BJ (cell line): Measurements from ENCODE around the gene CUL1. TPM values are rescaled to one million over a fixed set of nuclear protein-coding genes. Genes with fewer than 3 reads are reported as not detected.

Experiments used
- CTCF ChIA-PET: fragments of 350-600 bp; formaldehyde crosslinking; extraction: SDS; loops from one replicate; lab custom pipeline; 2021; ENCODE audit warnings: antibody characterized with exemption, inconsistent platforms; lab: Yijun Ruan, JAX
- POLR2A ChIA-PET: fragments of 300-600 bp; sonication (Branson Sonifier 250); formaldehyde crosslinking; extraction: SDS; loops from one replicate; lab custom pipeline; 2021; ENCODE audit warnings: antibody characterized with exemption; lab: Charles Lee
- DNase-seq: peaks from one replicate; pipeline ENCODE4 v3.0.0-alpha.2; 2011; ENCODE audit warnings: low read depth
- H3K27me3 ChIP-seq: 2 replicates; pipeline ENCODE4 v1.6.0; 2011; ENCODE audit warnings: low read length; ENCODE audit not compliant: control insufficient read depth, insufficient read depth
- H3K36me3 ChIP-seq: 2 replicates; pipeline ENCODE4 v1.5.1; 2011; ENCODE audit warnings: low read length; ENCODE audit not compliant: control insufficient read depth, insufficient read depth
- H3K4me3 ChIP-seq: 2 replicates; pipeline ENCODE4 v1.5.1; 2011; ENCODE audit warnings: low read depth, mild to moderate bottlenecking, control low read depth, low read length
- CTCF ChIP-seq: IDR thresholded peaks from 2 replicates; pipeline ENCODE4 v1.5.1; 2011; ENCODE audit warnings: low read depth, mild to moderate bottlenecking, control low read depth, inconsistent platforms, low read length, moderate library complexity; ENCODE audit not compliant: insufficient read depth
- polyA plus RNA-seq: library from polyadenylated mRNA; depleted of rRNA; stranded (reverse); fragments of >200 nt; gene quantifications from 2 replicates; pipeline ENCODE4 v1.2.3, GENCODE V29; 2011

The CUL1 gene
- polyA plus RNA-seq, 1 experiment: 38.6 TPM

- Histone ChIP-seq H3K36me3 (peaks cover 30% of the 10 kb centered on the region), H3K4me3 (no peak overlapping the region), H3K27me3 (no peaks in the 10 kb centered on the region)
- no peak for TF ChIP-seq CTCF
- ChIA-PET POLR2A (no interaction called here), CTCF (no interaction called here)
- DNase-seq: no peak
Observed at GRCh38 chr7:148791546-148791945, 92.8 kb downstream of the CUL1 start.

- ChIA-PET CTCF (no interaction called here), POLR2A (no interaction called here)
- Histone ChIP-seq H3K27me3 (no peaks in the 10 kb centered on the region), H3K36me3 (peaks cover 27% of the 10 kb centered on the region), H3K4me3 (no peak overlapping the region)
- TF ChIP-seq CTCF: no peak
- DNase-seq: no peak
Observed at GRCh38 chr7:148793590-148793989, 94.9 kb downstream of the CUL1 start.

- H3K36me3 ChIP-seq: peaks cover 24% of the 10 kb centered on the region
- no peaks in the 10 kb centered on the region for H3K27me3 ChIP-seq
- ChIA-PET CTCF (interaction anchor here (0.7 kb wide), 1 partner anchor 20 kb away, joined by 3 read pairs; no protein-coding TSS in a partner anchor), POLR2A (no interaction called here)
- no peak for DNase-seq
- H3K4me3 ChIP-seq: no peak overlapping the region
- TF ChIP-seq CTCF: no peak
Observed at GRCh38 chr7:148794476-148794875, 95.8 kb downstream of the CUL1 start.

- TF ChIP-seq CTCF: no peak
- peaks cover 26% of the 10 kb centered on the region for H3K36me3 ChIP-seq
- ChIA-PET POLR2A (no interaction called here), CTCF (no interaction called here)
- no peak overlapping the region for H3K4me3 ChIP-seq
- DNase-seq: no peak
- H3K27me3 ChIP-seq: no peaks in the 10 kb centered on the region
Observed at GRCh38 chr7:148796841-148797240, 98.1 kb downstream of the CUL1 start.

GRCh38 chr7:148799893-148800555 is 101.3 kb downstream of the CUL1 start:
- CTCF ChIA-PET: no interaction called here
- POLR2A ChIA-PET: no interaction called here
- H3K27me3 ChIP-seq: no peaks in the 10 kb centered on the region
- peaks cover 27% of the 10 kb centered on the region for H3K36me3 ChIP-seq
- no peak overlapping the region for H3K4me3 ChIP-seq
- DNase-seq: no peak
- TF ChIP-seq CTCF: no peak
